HepG2 (cell line): ENCODE measurements around the gene PARN. TPM values are rescaled to one million over a fixed set of nuclear protein-coding genes. Genes with fewer than 3 reads are reported as not detected.

Experiments used
- BATF2 ChIP-seq: sonication (generic); formaldehyde crosslinking; IDR thresholded peaks from 2 replicates; pipeline ENCODE4 v1.8.0; 2022; ENCODE audit warnings: mild to moderate bottlenecking, missing genetic modification reagents, moderate library complexity
- CENPT ChIP-seq: sonication (generic); formaldehyde crosslinking; IDR thresholded peaks from 2 replicates; pipeline ENCODE4 v1.8.0; 2022; ENCODE audit warnings: low read depth, mild to moderate bottlenecking, moderate library complexity, missing genetic modification reagents
- CSRNP1 ChIP-seq: sonication (generic); formaldehyde crosslinking; IDR thresholded peaks from 2 replicates; pipeline ENCODE4 v1.8.1; 2023; ENCODE audit warnings: mild to moderate bottlenecking, missing genetic modification reagents
- FOXA1 ChIP-seq, 2 experiments: fragments of 450-650 bp in 1 of 2; sonication (generic) in 1 of 2; formaldehyde crosslinking in 1 of 2; IDR thresholded peaks; 2 replicates each; pipeline versions ENCODE4 v1.4.0 to v1.6.1; 2016 to 2020; ENCODE audit warnings: missing genetic modification reagents in 1 of 2
- FUBP1 ChIP-seq: sonication (generic); formaldehyde crosslinking; IDR thresholded peaks from 2 replicates; pipeline ENCODE4 v1.5.1; 2020; ENCODE audit warnings: missing genetic modification reagents, mild to moderate bottlenecking, borderline replicate concordance
- JARID2 ChIP-seq: sonication (generic); formaldehyde crosslinking; IDR thresholded peaks from 2 replicates; pipeline ENCODE4 v1.8.1; 2023; ENCODE audit warnings: missing genetic modification reagents, inconsistent platforms; ENCODE audit not compliant: insufficient replicate concordance
- KDM1A ChIP-seq: IDR thresholded peaks from 2 replicates; pipeline ENCODE4 v1.6.1; 2016; ENCODE audit warnings: missing compliant biosample characterization
- MATR3 ChIP-seq: sonication (generic); formaldehyde crosslinking; IDR thresholded peaks from 2 replicates; pipeline ENCODE4 v1.4.0; 2020; ENCODE audit warnings: missing genetic modification reagents
- NFIB ChIP-seq: sonication (generic); formaldehyde crosslinking; IDR thresholded peaks from 2 replicates; pipeline ENCODE4 v1.9.0; 2021; ENCODE audit warnings: missing genetic modification reagents, mild to moderate bottlenecking, borderline replicate concordance
- NFKBIZ ChIP-seq: IDR thresholded peaks from 2 replicates; pipeline ENCODE4 v1.6.1; 2018; ENCODE audit warnings: missing genetic modification reagents, missing compliant biosample characterization
- NR2F6 ChIP-seq, 2 experiments: IDR thresholded peaks; 2 replicates each; pipeline ENCODE4 v1.6.1; 2016; ENCODE audit warnings: antibody characterized with exemption in 1 of 2, mild to moderate bottlenecking in 1 of 2
- SALL1 ChIP-seq: sonication (generic); formaldehyde crosslinking; IDR thresholded peaks from 2 replicates; pipeline ENCODE4 v1.8.0; 2022; ENCODE audit warnings: mild to moderate bottlenecking, missing genetic modification reagents
- SIX4 ChIP-seq: sonication (generic); formaldehyde crosslinking; IDR thresholded peaks from 2 replicates; pipeline ENCODE4 v1.4.0; 2020; ENCODE audit warnings: missing genetic modification reagents
- SP2 ChIP-seq: sonication (generic); formaldehyde crosslinking; IDR thresholded peaks from 2 replicates; pipeline ENCODE4 v1.5.1; 2020; ENCODE audit warnings: mild to moderate bottlenecking, missing genetic modification reagents
- SRY ChIP-seq: sonication (generic); formaldehyde crosslinking; IDR thresholded peaks from 2 replicates; pipeline ENCODE4 v1.8.0; 2022; ENCODE audit warnings: mild to moderate bottlenecking, missing genetic modification reagents
- TBX2 ChIP-seq: sonication (generic); formaldehyde crosslinking; IDR thresholded peaks from 2 replicates; pipeline ENCODE4 v1.5.0; 2020; ENCODE audit warnings: missing genetic modification reagents, mild to moderate bottlenecking, borderline replicate concordance
- ZBTB2 ChIP-seq: sonication (generic); formaldehyde crosslinking; IDR thresholded peaks from 2 replicates; pipeline ENCODE4 v1.8.0; 2022; ENCODE audit warnings: low read depth, missing genetic modification reagents
- ZBTB7A ChIP-seq: sonication (generic); formaldehyde crosslinking; IDR thresholded peaks from 2 replicates; pipeline ENCODE4 v1.8.0; 2022; ENCODE audit warnings: mild to moderate bottlenecking, missing genetic modification reagents
- ZMYM4 ChIP-seq: sonication (generic); formaldehyde crosslinking; IDR thresholded peaks from 2 replicates; pipeline ENCODE4 v1.8.1; 2023; ENCODE audit warnings: mild to moderate bottlenecking, missing genetic modification reagents
- ZNF350 ChIP-seq: sonication (generic); formaldehyde crosslinking; IDR thresholded peaks from 2 replicates; pipeline ENCODE4 v1.4.0; 2020; ENCODE audit warnings: mild to moderate bottlenecking, low read depth, missing genetic modification reagents, borderline replicate concordance
- ZNF414 ChIP-seq: sonication (generic); formaldehyde crosslinking; IDR thresholded peaks from 2 replicates; pipeline ENCODE4 v1.5.0; 2020; ENCODE audit warnings: missing genetic modification reagents
- ZNF512 ChIP-seq: sonication (generic); formaldehyde crosslinking; IDR thresholded peaks from 2 replicates; pipeline ENCODE4 v1.4.0; 2020; ENCODE audit warnings: mild to moderate bottlenecking, missing genetic modification reagents
- ZSCAN29 ChIP-seq: sonication (generic); formaldehyde crosslinking; conservative IDR thresholded peaks from 2 replicates; pipeline ENCODE4 v1.4.0; 2020; ENCODE audit warnings: mild to moderate bottlenecking, missing genetic modification reagents
- polyA plus RNA-seq, 8 experiments: library from polyadenylated mRNA; depleted of rRNA in 3 of 8; stranded (reverse) in 7 of 8; unstranded in 1 of 8; fragments of >200 nt; fragmentation: Illumina TruSeq in 4 of 8; extraction: Trizol in 4 of 8; gene quantifications; 2 replicates each; pipeline versions ENCODE4 v1.2.1 to v1.2.3, GENCODE V29; 2011 to 2016; ENCODE audit warnings: low read depth in 4 of 8, missing spikeins in 1 of 8, mixed read lengths in 1 of 8; ENCODE audit not compliant: insufficient read depth in 1 of 8
- total RNA-seq, 5 experiments: library from RNA; depleted of rRNA; stranded (reverse); fragments of >200 nt; fragmentation: Illumina TruSeq; extraction: Trizol; gene quantifications; 2 replicates each; pipeline ENCODE4 v1.2.3, GENCODE V29; 2016; ENCODE audit warnings: low read depth in 1 of 5

The PARN gene
- total and polyA plus RNA-seq, 2 of the 13 experiments (the other 11 are each of a cell fraction or from before 2014, with no cell fraction given) = 13.3 to 47.6 TPM

- no peak for TF ChIP-seq FUBP1 (CRISPR knock-in tag)
- TF ChIP-seq JARID2 (CRISPR knock-in tag) = no peak
- TF ChIP-seq MATR3 (CRISPR knock-in tag) = no peak
- TF ChIP-seq NFIB (CRISPR knock-in tag) = no peak
- no peak for TF ChIP-seq SIX4
- no peak for TF ChIP-seq ZSCAN29
- TF ChIP-seq ZNF350 (CRISPR knock-in tag) = no peak
- TF ChIP-seq BATF2 = no peak
- no peak for TF ChIP-seq ZNF414 (CRISPR knock-in tag)
- no peak for TF ChIP-seq ZBTB2 (CRISPR knock-in tag)
- no peak for TF ChIP-seq CSRNP1
- TF ChIP-seq ZNF512 (CRISPR knock-in tag) = no peak
- no peak for TF ChIP-seq KDM1A (CRISPR knock-in tag)
- peak; percentile 77 for TF ChIP-seq TBX2 (CRISPR knock-in tag)
- peak; percentile 20; the same call in 1 of the 2 replicates for TF ChIP-seq ZMYM4
- no peak; the same call in 1 of the 2 replicates for TF ChIP-seq NFKBIZ (CRISPR knock-in tag)
- TF ChIP-seq NR2F6 (IDR thresholded peaks at IDR 0.05) = 0 out of 2 replicates have a peak, but pooled peaks have one; percentile 35
- peak; percentile 26; the same call in 1 of the 2 replicates for TF ChIP-seq NR2F6 (CRISPR knock-in tag; IDR thresholded peaks at IDR 0.05)
- TF ChIP-seq SP2 = no peak
- no peak for TF ChIP-seq ZBTB7A
- TF ChIP-seq FOXA1 (IDR thresholded peaks at IDR 0.05) = no peak
- TF ChIP-seq FOXA1 (CRISPR knock-in tag; IDR thresholded peaks at IDR 0.05) = peak; percentile 82
- no peak for TF ChIP-seq SRY (CRISPR knock-in tag)
- TF ChIP-seq SALL1 = peak; percentile 63
- no peak for TF ChIP-seq CENPT (CRISPR knock-in tag)
Measured at GRCh38 chr16:14549789-14550153, 80.3 kb downstream of the PARN start (continued).
